Astrocyte (in vitro differentiated cells and primary cell): ENCODE results near the gene PRR15.

Source experiments
- EZH2 ChIP-seq: IDR thresholded peaks from 2 replicates; pipeline ENCODE4 v1.6.1; 2012; ENCODE audit warnings: mild to moderate bottlenecking, low read length, inconsistent platforms; ENCODE audit not compliant: insufficient read depth
- TF ChIP-seq, protein P1 (sequence below): IDR thresholded peaks from 2 replicates; pipeline ENCODE4 v1.5.1; 2011; ENCODE audit warnings: low read depth, mild to moderate bottlenecking, inconsistent platforms, low read length, moderate library complexity; ENCODE audit not compliant: insufficient read depth

GRCh38 chr7:29611941-29612544, 48.4 kb downstream of the PRR15 start:
- TF ChIP-seq, protein P1, sequence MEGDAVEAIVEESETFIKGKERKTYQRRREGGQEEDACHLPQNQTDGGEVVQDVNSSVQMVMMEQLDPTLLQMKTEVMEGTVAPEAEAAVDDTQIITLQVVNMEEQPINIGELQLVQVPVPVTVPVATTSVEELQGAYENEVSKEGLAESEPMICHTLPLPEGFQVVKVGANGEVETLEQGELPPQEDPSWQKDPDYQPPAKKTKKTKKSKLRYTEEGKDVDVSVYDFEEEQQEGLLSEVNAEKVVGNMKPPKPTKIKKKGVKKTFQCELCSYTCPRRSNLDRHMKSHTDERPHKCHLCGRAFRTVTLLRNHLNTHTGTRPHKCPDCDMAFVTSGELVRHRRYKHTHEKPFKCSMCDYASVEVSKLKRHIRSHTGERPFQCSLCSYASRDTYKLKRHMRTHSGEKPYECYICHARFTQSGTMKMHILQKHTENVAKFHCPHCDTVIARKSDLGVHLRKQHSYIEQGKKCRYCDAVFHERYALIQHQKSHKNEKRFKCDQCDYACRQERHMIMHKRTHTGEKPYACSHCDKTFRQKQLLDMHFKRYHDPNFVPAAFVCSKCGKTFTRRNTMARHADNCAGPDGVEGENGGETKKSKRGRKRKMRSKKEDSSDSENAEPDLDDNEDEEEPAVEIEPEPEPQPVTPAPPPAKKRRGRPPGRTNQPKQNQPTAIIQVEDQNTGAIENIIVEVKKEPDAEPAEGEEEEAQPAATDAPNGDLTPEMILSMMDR = no peak
- no peak for TF ChIP-seq EZH2
